ENCODE measurements around the gene SPOCK1. TPM values are rescaled to one million over a fixed set of nuclear protein-coding genes. Genes with fewer than 3 reads are reported as not detected.

Gene SPOCK1
- total and polyA plus RNA-seq, 4 donors, result 0.07 to 0.18 (median 0.17) TPM; not detected in 1

- TF ChIP-seq HNF4G (IDR thresholded peaks at IDR 0.05), result no peak
- no peak for TF ChIP-seq RXRA (IDR thresholded peaks at IDR 0.05)
- no peak for TF ChIP-seq SP1 (IDR thresholded peaks at IDR 0.05)
- TF ChIP-seq YY1 (IDR thresholded peaks at IDR 0.05), result no peak
- no peak for TF ChIP-seq NR2F2 (IDR thresholded peaks at IDR 0.05)
- TF ChIP-seq RAD21 (IDR thresholded peaks at IDR 0.05), result no peak
- no peak for TF ChIP-seq CTCF (IDR thresholded peaks at IDR 0.05; ENCODE audit: low read depth, low read length, missing input control)
- no peak for TF ChIP-seq ZBTB33 (IDR thresholded peaks at IDR 0.05)
- TF ChIP-seq ATF3 (IDR thresholded peaks at IDR 0.05), result no peak
- TF ChIP-seq FOXA2 (IDR thresholded peaks at IDR 0.05), result no peak
- no peak for TF ChIP-seq JUND (IDR thresholded peaks at IDR 0.05)
- TF ChIP-seq REST (IDR thresholded peaks at IDR 0.05), result no peak
- no peak for TF ChIP-seq FOXA1 (IDR thresholded peaks at IDR 0.05)
- no peak for TF ChIP-seq GABPA (IDR thresholded peaks at IDR 0.05 in 1 of 2, conservative IDR thresholded peaks at IDR 0.05 in 1 of 2)
- no peak for TF ChIP-seq EGR1 (IDR thresholded peaks at IDR 0.05; ENCODE audit: low read depth in 2 of 2)
- no peak for TF ChIP-seq TAF1 (conservative IDR thresholded peaks at IDR 0.05)
- TF ChIP-seq MAX (IDR thresholded peaks at IDR 0.05), result no peak
- no peak for TF ChIP-seq HNF4A (conservative IDR thresholded peaks at IDR 0.05)
- Histone ChIP-seq H3K36me3 (ENCODE audit: control insufficient read depth in 4 of 4, insufficient read depth in 3 of 4, low read depth in 1 of 4, low read length in 3 of 4) (no peaks in the 10 kb centered on the region), H3K9me3 (ENCODE audit: control insufficient read depth in 4 of 4, low read length in 3 of 4) (no peaks in the 10 kb centered on the region), H3K4me3 (ENCODE audit: low read depth in 1 of 3, low read length in 3 of 3) (no peak overlapping the region), H3K27ac (ENCODE audit: low read depth in 1 of 2, low read length in 2 of 2) (no peak overlapping the region), H3K4me1 (ENCODE audit: control insufficient read depth in 4 of 4, insufficient read depth in 4 of 4, low read length in 3 of 4) (no peaks in the 10 kb centered on the region), H3K27me3 (ENCODE audit: control insufficient read depth in 4 of 4, insufficient read depth in 4 of 4, low read length in 3 of 4) (peaks cover 0 to 3% (median 0%) of the 10 kb centered on the region in 4 donors), H3K9ac (ENCODE audit: low read depth in 1 of 2, low read length in 2 of 2) (no peak overlapping the region)
- no peak for DNase-seq (ENCODE audit: low spot score)
- 66% methylated on average over 3 of the region's 3 CpGs for WGBS
Measured at GRCh38 chr5:137113939-137114338, 385.2 kb downstream of the SPOCK1 start.
